ENCODE data around the gene NHLRC3. TPM values are rescaled to one million over a fixed set of nuclear protein-coding genes. Genes with fewer than 3 reads are reported as not detected.

Gene NHLRC3
- total and polyA plus RNA-seq, 2 of the 8 experiments (the other 6 are each of a cell fraction or from before 2014, with no cell fraction given) = 13.1 to 16.9 TPM

DNA sequence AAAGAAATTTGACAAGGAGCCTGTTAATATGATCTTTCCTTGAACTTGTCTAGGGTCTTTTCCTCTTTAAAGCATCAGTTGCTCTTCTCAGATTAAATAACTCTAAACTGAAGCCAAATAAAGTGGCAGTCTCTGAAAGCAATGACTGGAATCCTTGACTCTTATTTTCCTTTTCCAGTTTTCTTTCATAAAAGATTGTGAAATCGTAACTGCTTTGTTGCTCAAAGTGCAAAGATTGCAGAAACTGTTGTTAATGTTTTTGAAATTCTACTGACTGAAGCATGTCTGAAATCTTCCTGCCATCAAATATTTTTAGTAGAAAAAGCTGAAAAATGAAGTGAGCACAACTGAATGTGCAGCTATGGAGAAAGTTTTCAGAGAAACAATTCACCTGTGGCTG is 1.9 kb downstream of the NHLRC3 start (continued):
- TF ChIP-seq CTCF (IDR thresholded peaks at IDR 0.05; ENCODE audit: control extremely low read depth in 1 of 3, insufficient read depth in 1 of 3, low read depth in 1 of 3, low read length in 3 of 3) (no peak), MAFK (IDR thresholded peaks at IDR 0.05; ENCODE audit: low read depth, low read length) (no peak)
- TF ChIP-seq, protein P1, sequence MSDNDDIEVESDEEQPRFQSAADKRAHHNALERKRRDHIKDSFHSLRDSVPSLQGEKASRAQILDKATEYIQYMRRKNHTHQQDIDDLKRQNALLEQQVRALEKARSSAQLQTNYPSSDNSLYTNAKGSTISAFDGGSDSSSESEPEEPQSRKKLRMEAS (IDR thresholded peaks at IDR 0.05) = no peak
